ENCODE measurements around the gene ALK.

GRCh38 chr2:29525921-29526320, 395.5 kb downstream of the ALK start:
- TF ChIP-seq POLR2A (IDR thresholded peaks at IDR 0.05) (no peak), CTCF (IDR thresholded peaks at IDR 0.05) (no peak)
